Measurements from ENCODE around the gene ATXN7L1. TPM values are rescaled to one million over a fixed set of nuclear protein-coding genes. Genes with fewer than 3 reads are reported as not detected.

ATXN7L1 gene
- total RNA-seq, 1 experiment from 2014 or later, result 24.3 TPM

DNA sequence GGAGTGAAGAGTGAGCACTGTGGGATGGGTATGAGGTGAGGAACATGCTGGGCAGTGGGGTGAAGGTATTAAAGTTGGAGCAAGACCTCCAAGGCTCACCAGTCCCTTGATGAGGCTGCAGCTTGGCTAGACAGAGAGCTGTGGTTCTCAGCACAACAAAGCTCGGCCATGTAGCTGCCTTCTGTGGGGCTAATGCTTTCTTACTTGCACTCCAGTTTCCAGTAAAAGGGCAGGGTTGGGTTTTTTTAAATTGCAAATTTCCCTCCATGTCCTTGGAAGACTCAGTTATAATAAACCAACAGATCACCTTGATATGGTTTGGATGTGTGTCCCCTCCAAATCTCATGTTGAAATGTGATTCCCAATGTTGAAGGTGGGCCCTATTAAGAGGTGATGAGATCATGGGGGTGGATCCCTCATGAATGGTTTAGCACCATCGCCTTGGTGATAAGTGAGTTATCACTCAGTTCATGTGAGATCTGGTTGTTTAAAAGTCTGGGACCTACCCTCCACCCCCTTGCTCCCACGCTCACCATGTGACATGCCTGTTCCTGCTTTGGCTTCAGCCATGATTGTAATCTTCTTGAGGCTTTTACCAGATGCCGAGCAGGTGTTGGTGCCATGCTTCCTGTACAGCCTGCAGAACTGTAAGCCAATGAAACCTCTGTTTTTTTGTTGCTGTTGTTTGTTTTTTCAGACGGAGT lies 55.9 kb downstream of the ATXN7L1 start:
- no peak overlapping the region for H3K56ac ChIP-seq (ENCODE audit: insufficient read length, low read depth, low read length)
- H3K4me2 ChIP-seq (ENCODE audit: insufficient read depth, insufficient read length, low read length), result no peak overlapping the region
- no peaks in the 10 kb centered on the region for H3K27me3 ChIP-seq (ENCODE audit: insufficient read depth, low read length)
- H4K91ac ChIP-seq (ENCODE audit: insufficient read length, low read depth, low read length), result no peak overlapping the region
- no peaks in the 10 kb centered on the region for H3K79me1 ChIP-seq (ENCODE audit: insufficient read depth, low read depth, low read length, poor library complexity, severe bottlenecking)
- H3K23me2 ChIP-seq (ENCODE audit: insufficient read length, low read depth, low read length, poor library complexity, severe bottlenecking), result no peaks in the 10 kb centered on the region
- no peak overlapping the region for H3K18ac ChIP-seq (ENCODE audit: insufficient read length, low read depth, low read length)
- no peak overlapping the region for H3K4ac ChIP-seq (ENCODE audit: low read depth, low read length)
- no peaks in the 10 kb centered on the region for H3K4me1 ChIP-seq (ENCODE audit: insufficient read depth, low read length)
- H3K79me2 ChIP-seq (ENCODE audit: insufficient read depth, low read length), result no peaks in the 10 kb centered on the region
- no peak overlapping the region for H3K23ac ChIP-seq (ENCODE audit: insufficient read length, low read depth, low read length)
- Mint-ChIP-seq H3K27ac (no peak overlapping the region), H3K27me3 (ENCODE audit: low read depth) (no peaks in the 10 kb centered on the region), H3K36me3 (ENCODE audit: insufficient read depth in 1 of 3, low read depth in 3 of 3) (peaks cover 0 to 10% (median 5%) of the 10 kb centered on the region in 3 experiments; a peak in 5 of 7 replicates), H3K9me3 (no peaks in the 10 kb centered on the region), H3K4me3 (no peak overlapping the region), H3K4me1 (peaks cover 18 to 26% of the 10 kb centered on the region in 2 experiments)
- no peak overlapping the region for H2AFZ ChIP-seq (ENCODE audit: low read length)
- no peak overlapping the region for H2BK12ac ChIP-seq (ENCODE audit: insufficient read length, low read depth, low read length)
- H4K8ac ChIP-seq (replicated peaks; ENCODE audit: insufficient read length, low read depth, low read length), result no peak overlapping the region
- no peak overlapping the region for H2BK15ac ChIP-seq (ENCODE audit: low read depth, low read length)
- TF ChIP-seq, protein P1, sequence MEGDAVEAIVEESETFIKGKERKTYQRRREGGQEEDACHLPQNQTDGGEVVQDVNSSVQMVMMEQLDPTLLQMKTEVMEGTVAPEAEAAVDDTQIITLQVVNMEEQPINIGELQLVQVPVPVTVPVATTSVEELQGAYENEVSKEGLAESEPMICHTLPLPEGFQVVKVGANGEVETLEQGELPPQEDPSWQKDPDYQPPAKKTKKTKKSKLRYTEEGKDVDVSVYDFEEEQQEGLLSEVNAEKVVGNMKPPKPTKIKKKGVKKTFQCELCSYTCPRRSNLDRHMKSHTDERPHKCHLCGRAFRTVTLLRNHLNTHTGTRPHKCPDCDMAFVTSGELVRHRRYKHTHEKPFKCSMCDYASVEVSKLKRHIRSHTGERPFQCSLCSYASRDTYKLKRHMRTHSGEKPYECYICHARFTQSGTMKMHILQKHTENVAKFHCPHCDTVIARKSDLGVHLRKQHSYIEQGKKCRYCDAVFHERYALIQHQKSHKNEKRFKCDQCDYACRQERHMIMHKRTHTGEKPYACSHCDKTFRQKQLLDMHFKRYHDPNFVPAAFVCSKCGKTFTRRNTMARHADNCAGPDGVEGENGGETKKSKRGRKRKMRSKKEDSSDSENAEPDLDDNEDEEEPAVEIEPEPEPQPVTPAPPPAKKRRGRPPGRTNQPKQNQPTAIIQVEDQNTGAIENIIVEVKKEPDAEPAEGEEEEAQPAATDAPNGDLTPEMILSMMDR (conservative IDR thresholded peaks at IDR 0.05), result no peak
- no peak overlapping the region for H3K9ac ChIP-seq (ENCODE audit: extremely low read depth, insufficient read length, low read length)
- no peak for DNase-seq
- no peaks in the 10 kb centered on the region for H3K9me3 ChIP-seq (ENCODE audit: control insufficient read depth, low read depth, low read length)
- H2BK20ac ChIP-seq (ENCODE audit: low read depth, low read length, poor library complexity, severe bottlenecking), result no peak overlapping the region
- no peak overlapping the region for H3K27ac ChIP-seq (ENCODE audit: insufficient read length, low read depth, low read length)
- H4K5ac ChIP-seq (ENCODE audit: insufficient read length, low read depth, low read length), result no peak overlapping the region
- whole genome bisulfite sequencing (ENCODE audit: extremely low coverage, insufficient read length, low lambda C conversion rate), result no CpG with 5 or more reads among the region's 5 CpGs
- no peaks in the 10 kb centered on the region for H4K20me1 ChIP-seq (ENCODE audit: control insufficient read depth, insufficient read depth, insufficient read length)
- H2BK120ac ChIP-seq (ENCODE audit: low read depth, low read length, poor library complexity, severe bottlenecking), result no peak overlapping the region
- no peak overlapping the region for H3K14ac ChIP-seq (ENCODE audit: insufficient read depth, low read length)
- no peak overlapping the region for H2BK5ac ChIP-seq (ENCODE audit: insufficient read length, low read length)
- no peak overlapping the region for H2AK5ac ChIP-seq (ENCODE audit: insufficient read length, low read length)
- no peak overlapping the region for H3T11ph ChIP-seq (ENCODE audit: low read length)
